ENCODE measurements around the gene C5orf63.
"Not testable (repeated sequence)": the region's sequence is repeated elsewhere in the genome, so short reads cannot be mapped to it uniquely, and the experiment has no call there.

Gene C5orf63

GRCh38 chr5:127076315-127077129 is 3.2 kb upstream of the C5orf63 start:
- in situ Hi-C loops (cut with MboI; ENCODE audit: low sequenced_read_pairs) = no loop called here

GRCh38 chr5:127074466-127074865 is 1.2 kb upstream of the C5orf63 start:
- in situ Hi-C loops (cut with MboI; ENCODE audit: low sequenced_read_pairs) = no loop called here

GRCh38 chr5:127070243-127070642 is 3.1 kb downstream of the C5orf63 start:
- in situ Hi-C loops (cut with MboI; ENCODE audit: low sequenced_read_pairs) = no loop called here

GRCh38 chr5:127068493-127069214 is 4.6 kb downstream of the C5orf63 start:
- in situ Hi-C loops (cut with MboI; ENCODE audit: low sequenced_read_pairs) = no loop called here

GRCh38 chr5:127066721-127067120 is 6.6 kb downstream of the C5orf63 start:
- in situ Hi-C loops (cut with MboI; ENCODE audit: low sequenced_read_pairs) = no loop called here

- in situ Hi-C loops (cut with MboI; ENCODE audit: low sequenced_read_pairs) = no loop called here
Measured at GRCh38 chr5:127064253-127064840, 9.0 kb downstream of the C5orf63 start.

- in situ Hi-C loops (cut with MboI; ENCODE audit: low sequenced_read_pairs) = no loop called here
Measured at GRCh38 chr5:127063257-127063913, 9.9 kb downstream of the C5orf63 start.

GRCh38 chr5:127061956-127062355 is 11.3 kb downstream of the C5orf63 start:
- in situ Hi-C loops (cut with MboI; ENCODE audit: low sequenced_read_pairs) = no loop called here

GRCh38 chr5:127061537-127061936 is 11.8 kb downstream of the C5orf63 start:
- in situ Hi-C loops (cut with MboI; ENCODE audit: low sequenced_read_pairs) = no loop called here

- in situ Hi-C loops (cut with MboI; ENCODE audit: low sequenced_read_pairs) = no loop called here
Measured at GRCh38 chr5:127060470-127060985, 12.8 kb downstream of the C5orf63 start.

GRCh38 chr5:127056896-127057295 is 16.4 kb downstream of the C5orf63 start:
- in situ Hi-C loops (cut with MboI; ENCODE audit: low sequenced_read_pairs) = no loop called here

- in situ Hi-C loops (cut with MboI; ENCODE audit: low sequenced_read_pairs) = no loop called here
Measured at GRCh38 chr5:127055880-127056653, 17.2 kb downstream of the C5orf63 start.

GRCh38 chr5:127053551-127053950 is 19.8 kb downstream of the C5orf63 start:
- in situ Hi-C loops (cut with MboI; ENCODE audit: low sequenced_read_pairs) = not testable (repeated sequence)

GRCh38 chr5:127053049-127053448 is 20.3 kb downstream of the C5orf63 start:
- in situ Hi-C loops (cut with MboI; ENCODE audit: low sequenced_read_pairs) = no loop called here

- in situ Hi-C loops (cut with MboI; ENCODE audit: low sequenced_read_pairs) = no loop called here
Measured at GRCh38 chr5:127051591-127051990, 21.7 kb downstream of the C5orf63 start.

GRCh38 chr5:127046343-127047072 is 26.8 kb downstream of the C5orf63 start:
- in situ Hi-C loops (cut with MboI; ENCODE audit: low sequenced_read_pairs) = no loop called here

- in situ Hi-C loops (cut with MboI; ENCODE audit: low sequenced_read_pairs) = no loop called here
Measured at GRCh38 chr5:127042593-127042992, 30.7 kb downstream of the C5orf63 start.

- in situ Hi-C loops (cut with MboI; ENCODE audit: low sequenced_read_pairs) = no loop called here
Measured at GRCh38 chr5:127041571-127041970, 31.7 kb downstream of the C5orf63 start.

GRCh38 chr5:127040796-127041520 is 32.3 kb downstream of the C5orf63 start:
- in situ Hi-C loops (cut with MboI; ENCODE audit: low sequenced_read_pairs) = no loop called here
